ENCODE measurements around the gene ZBTB45. TPM values are rescaled to one million over a fixed set of nuclear protein-coding genes. Genes with fewer than 3 reads are reported as not detected.

The ZBTB45 gene
- total RNA-seq (2021; ENCODE audit: unreplicated experiment) (12.0 TPM), Bru-seq, nascent RNA (percentile 64 among the genes with signal in this experiment), BruChase-seq, experiment 1, labeled RNA remaining after a 6-hour chase (percentile 60 among the genes with signal in this experiment), BruChase-seq, experiment 2, labeled RNA remaining after a 2-hour chase (percentile 71 among the genes with signal in this experiment)
- polyA plus RNA-seq (2012), result 10.6 and 10.8 TPM in 2 replicates
- long read RNA-seq, partial matches to known transcripts, result 2 of 4 reads
- long read RNA-seq, other reads (novel, unspliced or antisense), result 1 of 4 reads

GRCh38 chr19:58519355-58520256 is at the start of gene ZBTB45:
TSS of gene ZBTB45 (minus strand) at chr19:58519810. CDS start at chr19:58517673, 2,137 bp downstream.
- Histone ChIP-seq H3K36me3 (ENCODE audit: control insufficient read depth in 1 of 2, insufficient read depth in 2 of 2, low read length in 2 of 2) (peaks cover 2 to 17% of the 10 kb centered on the region in 2 experiments; a peak in 2 of 4 replicates), H3K4me3 (replicated peaks in 1 of 2; ENCODE audit: low read depth in 1 of 2, low read length in 2 of 2) (peak within 1 kb of the TSS; percentile 78 to 90), H3K4me1 (ENCODE audit: control insufficient read depth in 1 of 2, insufficient read depth in 2 of 2, low read length in 2 of 2) (peaks cover 12 to 35% of the 10 kb centered on the region in 2 experiments), H3K9me2 (ENCODE audit: insufficient read depth) (no peaks in the 10 kb centered on the region), H4K20me1 (ENCODE audit: insufficient read depth) (no peaks in the 10 kb centered on the region), H3K27ac (ENCODE audit: low read depth, low read length) (peak within 1 kb of the TSS; percentile 91), H3K27me3 (ENCODE audit: insufficient read depth, low read length) (no peaks in the 10 kb centered on the region), H3K79me2 (ENCODE audit: insufficient read depth, low read length) (peaks cover 43% of the 10 kb centered on the region), H3K4me2 (ENCODE audit: low read length) (peak within 1 kb of the TSS; percentile 91), H2AFZ (ENCODE audit: low read depth, low read length, poor library complexity, severe bottlenecking) (no peak within 1 kb of the TSS), H3K9me3 (ENCODE audit: control insufficient read depth in 1 of 2, insufficient read depth in 1 of 2, low read depth in 1 of 2, low read length in 2 of 2) (no peaks in the 10 kb centered on the region), H3K9ac (ENCODE audit: low read length) (peak within 1 kb of the TSS; percentile 84)
- peak; percentile 94 for DNase-seq (ENCODE audit: low read depth, low spot score)
- ChIA-PET POLR2A (interaction anchor here (0.7 to 3.8 kb wide), 11 partner anchors 18 to 157 kb away, joined by 3 to 33 read pairs (median 4); partner anchors contain the start of genes CHMP2A, TRIM28, ZNF497 and ZNF584), CTCF (interaction anchor here (0.6 to 3.3 kb wide), 17 partner anchors 9 to 625 kb away, joined by 3 to 20 read pairs (median 4); partner anchors contain the start of genes CHMP2A, TRIM28, ZNF497 and ZNF544), RAD21 (ENCODE audit: low non-redundant PET in 1 of 2, low total read pairs in 2 of 2, uncharacterized antibody in 2 of 2, unreplicated experiment in 2 of 2) (interaction anchor here (1.0 to 2.2 kb wide), 3 partner anchors 35 to 62 kb away, joined by 6 to 8 read pairs (median 7); partner anchors contain the start of gene CHMP2A (in 1 of the 2))
- ATAC-seq, result peak; percentile 74
- intact Hi-C loops (cut with micrococcal nuclease), result loop anchor here (1.0 to 5.0 kb wide), 4 partner anchors 25 to 302 kb away; partner anchors contain the start of genes MZF1, TRIM28 and ZSCAN22
- BruUV-seq (replicated peaks), result TSS peak; percentile 44
- TF ChIP-seq RAD21 (IDR thresholded peaks at IDR 0.05; ENCODE audit: low read depth) (peak; percentile 90), ZNF274 (IDR thresholded peaks at IDR 0.05; ENCODE audit: low read depth, low read length) (no peak), ZFX (IDR thresholded peaks at IDR 0.05) (peak; percentile 94), SP1 (IDR thresholded peaks at IDR 0.05; ENCODE audit: low read depth) (peak; percentile 83), SIN3A (IDR thresholded peaks at IDR 0.05; ENCODE audit: low read depth) (peak; percentile 81), MAX (IDR thresholded peaks at IDR 0.05) (peak; percentile 86), YY1 (IDR thresholded peaks at IDR 0.05; ENCODE audit: extremely low read depth, insufficient replicate concordance, low read depth, low read length) (peak; percentile 85), EZH2 (IDR thresholded peaks at IDR 0.05) (no peak), CEBPB (IDR thresholded peaks at IDR 0.05; ENCODE audit: low read depth) (no peak), ZBTB33 (IDR thresholded peaks at IDR 0.05; ENCODE audit: extremely low read depth, insufficient replicate concordance, low read length) (peak; percentile 60), POLR2AphosphoS5 (IDR thresholded peaks at IDR 0.05; ENCODE audit: low read depth, low read length) (peak; percentile 80), TCF7L2 (IDR thresholded peaks at IDR 0.05; ENCODE audit: borderline replicate concordance, extremely low read depth, insufficient read depth, insufficient read length) (no peak), SRF (IDR thresholded peaks at IDR 0.05; ENCODE audit: low read depth) (peak; percentile 93; the same call in 1 of the 2 replicates), JUND (IDR thresholded peaks at IDR 0.05) (no peak; the same call in 1 of the 2 replicates), POLR2A (IDR thresholded peaks at IDR 0.05; ENCODE audit: borderline replicate concordance, extremely low read depth, insufficient read depth, insufficient read length) (peak; percentile 68), CBX3 (IDR thresholded peaks at IDR 0.05; ENCODE audit: low read depth) (peak; percentile 95)
- TF ChIP-seq, protein P1, sequence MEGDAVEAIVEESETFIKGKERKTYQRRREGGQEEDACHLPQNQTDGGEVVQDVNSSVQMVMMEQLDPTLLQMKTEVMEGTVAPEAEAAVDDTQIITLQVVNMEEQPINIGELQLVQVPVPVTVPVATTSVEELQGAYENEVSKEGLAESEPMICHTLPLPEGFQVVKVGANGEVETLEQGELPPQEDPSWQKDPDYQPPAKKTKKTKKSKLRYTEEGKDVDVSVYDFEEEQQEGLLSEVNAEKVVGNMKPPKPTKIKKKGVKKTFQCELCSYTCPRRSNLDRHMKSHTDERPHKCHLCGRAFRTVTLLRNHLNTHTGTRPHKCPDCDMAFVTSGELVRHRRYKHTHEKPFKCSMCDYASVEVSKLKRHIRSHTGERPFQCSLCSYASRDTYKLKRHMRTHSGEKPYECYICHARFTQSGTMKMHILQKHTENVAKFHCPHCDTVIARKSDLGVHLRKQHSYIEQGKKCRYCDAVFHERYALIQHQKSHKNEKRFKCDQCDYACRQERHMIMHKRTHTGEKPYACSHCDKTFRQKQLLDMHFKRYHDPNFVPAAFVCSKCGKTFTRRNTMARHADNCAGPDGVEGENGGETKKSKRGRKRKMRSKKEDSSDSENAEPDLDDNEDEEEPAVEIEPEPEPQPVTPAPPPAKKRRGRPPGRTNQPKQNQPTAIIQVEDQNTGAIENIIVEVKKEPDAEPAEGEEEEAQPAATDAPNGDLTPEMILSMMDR (IDR thresholded peaks at IDR 0.05 in 2 of 3, conservative IDR thresholded peaks at IDR 0.05 in 1 of 3; ENCODE audit: borderline replicate concordance in 1 of 3, insufficient read depth in 1 of 3, low read depth in 2 of 3, low read length in 2 of 3), result peak; percentile 69 to 75 (median 71)
